Osteoblast (primary cell): ENCODE measurements around the gene MLH1. TPM values are rescaled to one million over a fixed set of nuclear protein-coding genes. Genes with fewer than 3 reads are reported as not detected.

Experiments used
- DNase-seq: peaks from one replicate; pipeline ENCODE4 v3.0.0; 2011; ENCODE audit warnings: low spot score, mixed read lengths; ENCODE audit not compliant: insufficient read length; ENCODE audit errors: missing footprints
- H2AFZ ChIP-seq: 2 replicates; pipeline ENCODE4 v1.6.0; 2011; ENCODE audit warnings: mild to moderate bottlenecking, low read length
- H3K27ac ChIP-seq: 2 replicates; pipeline ENCODE4 v1.5.1; 2011; ENCODE audit warnings: mild to moderate bottlenecking, low read depth, low read length, moderate library complexity
- H3K27me3 ChIP-seq: 2 replicates; pipeline ENCODE4 v1.6.0; 2012; ENCODE audit warnings: mild to moderate bottlenecking, control low read depth, inconsistent platforms, low read length, moderate library complexity; ENCODE audit not compliant: insufficient read depth
- H3K36me3 ChIP-seq: 2 replicates; pipeline ENCODE4 v1.5.1; 2011; ENCODE audit warnings: mild to moderate bottlenecking, low read length, control low read depth, moderate library complexity; ENCODE audit not compliant: insufficient read depth
- H3K4me1 ChIP-seq: 2 replicates; pipeline ENCODE4 v1.5.1; 2011; ENCODE audit warnings: mild to moderate bottlenecking, low read length, control low read depth, moderate library complexity; ENCODE audit not compliant: insufficient read depth
- H3K4me2 ChIP-seq: 2 replicates; pipeline ENCODE4 v1.6.0; 2011; ENCODE audit warnings: mild to moderate bottlenecking, low read length; ENCODE audit not compliant: insufficient read depth
- H3K4me3 ChIP-seq: fragments of 200-600 bp; sonication (generic); 3 replicates; pipeline ENCODE4 v1.5.1; 2012; ENCODE audit warnings: mild to moderate bottlenecking, low read length, inconsistent platforms; ENCODE audit not compliant: insufficient read depth
- H3K79me2 ChIP-seq: 2 replicates; pipeline ENCODE4 v1.6.0; 2012; ENCODE audit warnings: mild to moderate bottlenecking, low read length, control low read depth, inconsistent platforms; ENCODE audit not compliant: insufficient read depth
- H3K9me3 ChIP-seq: 2 replicates; pipeline ENCODE4 v1.5.1; 2011; ENCODE audit warnings: low read depth, low read length, control low read depth
- H4K20me1 ChIP-seq: 2 replicates; pipeline ENCODE4 v1.6.0; 2012; ENCODE audit warnings: mild to moderate bottlenecking, low read length, control low read depth; ENCODE audit not compliant: insufficient read depth
- CTCF ChIP-seq: IDR thresholded peaks from 2 replicates; pipeline ENCODE4 v1.5.1; 2011; ENCODE audit warnings: mild to moderate bottlenecking, low read depth, low read length, moderate library complexity; ENCODE audit errors: extremely low read depth
- total RNA-seq: library from RNA; depleted of rRNA; stranded (reverse); fragments of >200 nt; gene quantifications from 2 replicates; pipeline ENCODE4 v1.2.3, GENCODE V29; 2012

MLH1 gene
- total RNA-seq: 45.4 and 53.6 TPM in 2 replicates

- peak within 1 kb of the TSS; percentile 85 for H3K4me3 ChIP-seq
- H3K27me3 ChIP-seq: no peaks in the 10 kb centered on the region
- peaks cover 37% of the 10 kb centered on the region for H3K36me3 ChIP-seq
- peak; percentile 94 for DNase-seq
- H3K4me2 ChIP-seq: peak within 1 kb of the TSS; percentile 97
- H3K27ac ChIP-seq: peak within 1 kb of the TSS; percentile 96
- no peak for TF ChIP-seq CTCF
- H3K9me3 ChIP-seq: no peaks in the 10 kb centered on the region
- peaks cover 38% of the 10 kb centered on the region for H3K4me1 ChIP-seq
- peak within 1 kb of the TSS; percentile 93 for H2AFZ ChIP-seq
- H3K79me2 ChIP-seq: peaks cover 67% of the 10 kb centered on the region
- peaks cover 23% of the 10 kb centered on the region for H4K20me1 ChIP-seq
Measured at GRCh38 chr3:36993326-36994283, at the start of gene MLH1. Gene MLH1 (plus strand): TSS chr3:36993518. CDS start chr3:36993548, 30 bp downstream.

GRCh38 chr3:36943601-36944000 lies 49.7 kb upstream of the MLH1 start:
- Histone ChIP-seq H4K20me1 (peaks cover 3% of the 10 kb centered on the region), H3K4me3 (peak overlapping the region; percentile 81), H3K4me2 (peak overlapping the region; percentile 77), H3K9me3 (no peaks in the 10 kb centered on the region), H3K27me3 (no peaks in the 10 kb centered on the region), H3K36me3 (no peaks in the 10 kb centered on the region), H3K4me1 (peaks cover 16% of the 10 kb centered on the region), H2AFZ (peak overlapping the region; percentile 91), H3K79me2 (peaks cover 29% of the 10 kb centered on the region), H3K27ac (peak overlapping the region; percentile 27)
- DNase-seq: no peak
- TF ChIP-seq CTCF: no peak

- DNase-seq: peak; percentile 96
- Histone ChIP-seq H3K4me2 (peak overlapping the region; percentile 77), H3K27ac (peak overlapping the region; percentile 41), H4K20me1 (peaks cover 3% of the 10 kb centered on the region), H3K4me1 (peaks cover 16% of the 10 kb centered on the region), H3K9me3 (no peaks in the 10 kb centered on the region), H3K36me3 (no peaks in the 10 kb centered on the region), H3K79me2 (peaks cover 28% of the 10 kb centered on the region), H3K4me3 (peak overlapping the region; percentile 81), H3K27me3 (no peaks in the 10 kb centered on the region), H2AFZ (peak overlapping the region; percentile 91)
- TF ChIP-seq CTCF: no peak
Measured at GRCh38 chr3:36944012-36944640, 49.2 kb upstream of the MLH1 start.
